HG02571 (cell line): Measurements from ENCODE around the gene LRRC32.

ENCODE experiments used
- ATAC-seq: cut with Tn5 transposase; IDR thresholded peaks from one replicate; pipeline ENCODE4 v1.9.1; 2021; ENCODE audit warnings: mild to moderate bottlenecking, moderate library complexity; ENCODE audit not compliant: unreplicated experiment

Gene LRRC32

DNA sequence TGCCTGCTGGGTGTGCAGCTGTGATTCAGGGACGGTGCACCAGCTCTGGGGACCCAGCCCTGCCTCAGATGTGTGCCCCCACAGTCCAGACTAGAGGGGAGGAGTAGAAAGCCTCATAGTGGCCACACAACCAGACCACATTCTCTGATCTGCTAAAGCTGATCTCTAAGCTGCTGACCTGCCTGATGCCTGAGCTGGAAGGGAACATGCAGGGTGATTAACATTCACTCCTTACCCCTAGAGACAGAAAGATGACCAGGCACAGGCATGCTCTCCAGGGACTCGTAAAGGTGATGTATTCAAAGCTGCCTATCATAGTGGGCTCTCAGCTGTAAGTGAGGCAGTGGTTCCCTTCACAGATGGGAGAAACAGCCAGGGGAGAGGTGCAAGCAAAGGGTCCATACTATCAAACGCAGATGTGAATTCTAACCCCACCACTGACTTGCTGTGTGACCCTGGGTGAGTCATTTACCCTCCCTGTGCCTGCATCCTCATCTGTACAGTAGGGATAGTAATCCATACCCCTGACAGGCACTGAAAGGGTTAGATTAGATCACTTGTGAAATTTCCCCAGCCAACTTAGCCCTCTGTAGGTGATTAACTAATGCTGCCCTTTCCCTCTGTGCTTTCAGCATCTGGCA, 29.0 kb upstream of the LRRC32 start:
- ATAC-seq: no peak

DNA sequence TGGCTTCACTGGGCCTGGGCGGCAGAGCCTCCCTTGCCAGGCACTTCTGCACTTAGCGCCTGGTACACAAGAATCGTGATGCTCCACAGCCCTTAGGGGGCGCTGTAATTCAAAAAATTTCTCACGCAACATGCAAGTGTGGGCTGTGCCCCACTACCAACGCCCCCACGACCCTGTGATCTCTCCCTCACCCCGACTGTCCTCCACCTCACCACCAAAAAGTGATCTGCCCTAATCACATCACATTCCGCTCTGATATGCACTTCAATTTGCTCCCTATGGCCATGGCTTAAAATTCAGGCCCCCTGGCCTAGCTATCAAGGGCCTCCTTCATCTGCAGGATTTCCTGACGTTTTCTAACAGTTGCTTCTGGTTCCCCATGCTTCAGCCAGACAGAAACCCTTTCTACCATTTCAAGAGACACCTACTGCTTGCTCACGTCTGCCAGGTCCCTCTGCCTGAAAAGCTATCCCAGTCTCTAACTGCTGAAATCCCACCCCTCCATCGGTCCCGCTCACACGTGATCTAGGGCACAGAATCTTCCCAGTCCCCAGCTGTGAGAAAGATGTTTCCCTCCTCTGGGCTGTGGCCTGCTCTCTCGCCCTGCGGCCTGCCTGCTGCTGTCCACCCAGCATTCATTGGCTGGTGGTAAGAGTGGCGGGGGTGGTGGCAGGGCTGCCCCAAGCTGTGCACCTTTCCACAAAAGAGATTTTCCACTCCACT, 27.9 kb upstream of the LRRC32 start:
- no peak for ATAC-seq

DNA sequence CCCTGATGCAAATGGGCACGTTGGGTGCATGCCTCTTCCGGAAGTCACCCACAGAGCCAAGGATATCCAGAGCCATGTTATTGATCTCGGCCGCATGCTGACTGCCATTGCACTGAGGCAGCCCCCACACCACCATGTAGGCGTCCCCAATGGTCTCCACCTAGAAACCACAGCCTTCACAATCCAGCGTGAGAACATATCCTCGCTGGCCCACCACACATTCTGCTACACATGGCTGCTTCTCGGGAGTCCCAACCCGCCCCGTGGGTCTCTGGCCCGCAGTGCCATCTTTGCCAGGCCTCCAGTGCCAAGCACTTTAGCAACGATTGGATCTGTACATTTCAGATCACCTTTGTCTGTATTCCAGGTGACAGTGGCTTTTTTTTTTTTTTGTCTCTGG, 26.2 kb upstream of the LRRC32 start:
- no peak for ATAC-seq

DNA sequence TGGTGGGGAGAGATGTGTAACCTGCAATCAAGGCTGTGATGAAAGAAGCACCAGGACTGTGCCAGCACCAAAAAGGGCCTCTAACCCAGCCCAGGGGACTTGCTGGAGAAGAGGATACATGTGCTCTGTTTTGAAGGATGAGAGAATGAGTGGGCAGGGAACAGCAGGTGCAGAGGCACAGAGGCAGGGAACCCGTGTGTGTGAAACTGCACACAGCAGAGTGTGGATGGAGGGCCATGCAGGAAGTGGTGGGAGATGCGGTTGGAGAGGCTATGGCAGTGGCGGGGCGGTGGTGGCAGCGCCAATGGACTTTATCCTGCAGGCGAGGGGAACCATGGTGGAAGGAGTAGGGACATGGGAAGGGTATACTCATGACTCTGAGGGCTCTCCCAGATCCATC, 25.2 kb upstream of the LRRC32 start:
- ATAC-seq: no peak

DNA sequence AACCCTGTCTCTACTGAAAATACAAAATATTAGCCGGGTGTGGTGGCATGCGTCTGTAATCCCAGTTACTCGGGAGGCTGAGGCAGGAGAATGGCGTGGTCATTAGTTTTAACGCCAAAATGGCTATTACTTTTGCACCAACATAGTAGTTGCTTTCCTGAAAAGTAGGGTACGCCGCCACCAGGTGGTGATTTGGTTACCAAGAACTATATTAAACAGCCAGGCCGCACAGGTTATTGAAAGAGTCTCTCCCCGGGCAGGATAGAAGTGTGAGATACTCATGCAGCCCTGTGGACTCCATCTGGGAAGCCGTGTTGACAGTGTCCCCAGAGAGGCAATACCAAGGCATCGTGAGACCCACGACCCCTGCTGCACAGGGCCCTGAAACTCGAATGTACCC, 24.6 kb upstream of the LRRC32 start:
- no peak for ATAC-seq

DNA sequence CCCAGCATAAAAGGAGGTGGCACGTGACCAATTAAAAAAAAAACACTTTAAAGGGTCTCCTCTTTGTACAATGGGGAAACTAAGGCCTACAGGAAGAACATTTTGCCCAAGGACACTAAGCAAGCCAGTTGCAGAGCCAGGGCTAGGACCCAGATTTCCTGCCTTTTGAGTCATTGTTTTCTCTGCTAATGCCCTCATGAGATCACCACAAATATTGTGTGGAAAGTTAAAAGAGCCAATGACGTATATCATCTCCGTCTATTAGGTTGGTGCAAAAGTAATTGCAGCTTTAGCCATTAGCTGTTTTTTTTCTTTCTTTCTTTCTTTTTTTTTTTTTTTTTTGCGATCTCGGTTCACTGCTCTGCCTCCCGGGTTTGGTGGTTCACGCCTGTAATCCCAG, 24.1 kb upstream of the LRRC32 start:
- no peak for ATAC-seq

DNA sequence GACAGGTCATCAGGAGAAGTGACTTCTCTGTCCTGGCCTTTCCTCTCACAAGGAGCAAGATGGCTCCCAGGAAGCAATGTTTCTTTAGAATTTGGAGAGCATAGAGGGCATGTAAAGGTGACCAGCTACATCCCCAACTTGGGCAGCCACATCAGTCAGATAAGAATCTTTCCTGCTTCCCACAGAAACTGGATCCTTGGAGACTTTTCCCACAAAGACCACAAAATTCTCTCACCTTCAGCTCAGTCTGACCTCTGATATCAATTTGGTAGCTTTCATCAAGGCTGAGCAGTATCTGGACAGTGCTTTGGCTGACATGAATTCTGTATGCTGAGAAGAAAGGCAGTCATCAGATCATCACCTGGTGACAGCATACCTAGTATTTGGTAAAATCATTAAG, 23.3 kb upstream of the LRRC32 start:
- ATAC-seq: no peak

DNA sequence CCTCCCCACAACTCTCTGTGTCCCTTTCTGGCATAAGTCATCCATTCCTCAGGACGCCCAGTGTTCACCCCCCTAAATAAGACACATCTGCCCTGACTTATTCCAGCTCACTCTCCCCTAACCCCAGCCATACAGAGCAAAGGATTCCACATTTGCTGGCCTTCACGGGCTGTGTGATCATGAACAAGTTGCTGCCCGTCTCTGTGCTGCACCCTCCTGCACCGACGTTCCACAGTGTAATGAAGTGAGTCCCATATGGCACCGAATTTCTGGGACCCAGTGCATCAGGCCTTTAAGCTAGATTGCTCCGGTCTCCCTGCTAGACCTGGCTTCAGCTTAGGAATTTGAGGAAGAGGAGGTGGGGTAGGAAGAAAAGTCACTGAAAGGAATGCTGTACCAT, 22.4 kb upstream of the LRRC32 start:
- no peak for ATAC-seq

DNA sequence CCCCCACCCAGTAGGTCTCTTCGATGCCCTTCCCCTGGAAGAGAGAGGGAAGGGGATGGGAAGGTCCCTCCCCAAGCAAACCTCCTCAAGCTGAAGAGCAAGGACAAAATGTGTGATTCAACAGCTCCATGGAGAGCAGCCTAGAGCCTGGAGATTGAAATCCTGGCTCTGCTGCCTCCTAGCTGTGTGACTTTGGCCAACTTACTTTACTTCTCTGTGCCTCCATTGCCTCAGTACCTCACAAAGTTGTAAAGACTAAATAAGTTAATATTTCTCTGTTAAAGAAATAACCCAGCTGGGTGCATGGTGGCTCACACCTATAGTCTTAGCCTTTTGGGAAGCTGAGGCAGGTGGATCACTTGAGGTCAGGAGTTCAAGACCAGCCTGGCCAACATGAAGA, 21.1 kb upstream of the LRRC32 start:
- no peak for ATAC-seq

DNA sequence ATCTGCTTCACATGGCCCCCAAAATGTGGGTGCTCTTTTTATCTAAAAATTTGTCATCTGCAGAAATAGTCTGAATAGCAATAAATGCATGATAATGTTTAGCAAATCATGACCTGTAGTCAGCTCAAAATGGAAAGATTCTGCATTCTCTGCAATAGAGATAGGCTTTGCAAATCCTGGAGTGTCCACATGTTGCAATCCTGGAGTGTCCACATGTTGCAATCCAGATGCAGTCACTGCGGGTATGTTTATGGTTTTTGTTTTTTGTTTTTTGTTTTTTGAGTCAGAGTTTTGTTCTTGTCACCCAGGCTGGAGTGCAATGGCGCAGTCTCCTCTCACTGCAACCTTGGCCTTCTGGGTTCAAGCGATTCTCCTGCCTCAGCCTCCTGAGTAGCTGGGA, 20.2 kb upstream of the LRRC32 start:
- ATAC-seq: no peak

DNA sequence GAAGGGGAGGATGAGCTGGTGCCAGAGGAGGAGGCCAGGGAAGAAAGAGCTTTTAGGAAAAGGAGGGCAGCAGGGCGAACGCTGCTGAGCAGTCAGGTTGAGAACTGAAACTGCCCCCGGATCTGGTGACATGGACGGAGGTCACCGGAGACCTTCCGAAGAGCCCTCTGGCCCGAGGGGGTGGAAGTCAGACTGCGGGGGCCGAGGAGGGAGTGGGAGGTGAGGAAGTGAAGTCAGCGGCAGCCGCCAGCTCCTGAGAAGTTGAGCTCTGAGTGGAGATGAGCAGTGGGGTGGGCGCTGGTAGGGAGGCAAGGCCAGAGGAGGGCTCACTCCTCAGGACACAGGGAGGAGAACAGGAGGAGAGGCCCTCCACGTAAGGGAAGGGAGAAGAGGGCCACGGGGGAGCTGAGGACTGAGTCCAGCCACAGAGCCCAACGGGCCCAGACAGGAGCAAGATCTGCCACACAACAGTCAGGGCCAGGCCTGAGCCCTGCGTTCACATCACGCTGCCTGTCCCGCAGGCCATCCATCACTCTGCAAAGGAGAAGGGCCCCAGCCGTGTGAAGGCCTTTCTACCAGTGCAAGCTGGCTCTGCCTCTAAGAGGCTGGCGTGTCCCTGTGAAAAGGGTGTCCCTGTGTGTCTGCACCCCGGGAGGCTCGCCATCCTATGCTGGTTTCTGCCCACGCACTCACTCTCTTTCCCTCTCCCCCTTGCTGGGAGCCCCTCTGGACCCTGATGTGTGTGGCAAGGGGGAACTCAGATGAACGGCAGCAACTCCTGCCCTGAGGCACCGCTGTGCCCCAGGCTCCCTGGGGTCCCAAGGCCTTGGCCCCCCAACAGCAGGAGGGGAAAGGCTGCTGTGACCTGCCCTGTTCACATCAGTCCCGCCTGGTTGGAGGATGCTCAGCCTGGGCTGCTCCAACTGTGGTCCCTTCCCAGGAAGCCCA, 19.0 kb upstream of the LRRC32 start:
- ATAC-seq: no peak

DNA sequence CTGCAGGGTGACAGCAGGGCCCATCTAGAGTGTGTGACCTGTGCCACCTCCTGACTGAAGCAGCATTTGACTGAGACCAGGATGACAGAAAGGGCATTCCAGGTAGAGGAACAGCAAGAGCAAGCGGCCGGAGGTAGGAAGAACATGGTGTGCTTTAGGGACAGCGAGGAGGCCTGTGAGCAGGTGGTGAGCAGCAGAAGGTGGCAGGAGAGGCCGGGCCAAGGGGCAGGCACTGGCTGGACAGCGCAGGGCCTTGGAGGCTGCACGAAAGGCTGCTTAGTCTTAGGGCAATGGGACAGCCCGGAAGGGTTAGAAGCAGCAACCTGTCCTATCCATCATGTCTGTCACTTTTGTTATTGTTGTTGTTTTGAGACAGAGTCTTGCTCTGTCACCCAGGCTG, 17.6 kb upstream of the LRRC32 start:
- ATAC-seq: no peak

DNA sequence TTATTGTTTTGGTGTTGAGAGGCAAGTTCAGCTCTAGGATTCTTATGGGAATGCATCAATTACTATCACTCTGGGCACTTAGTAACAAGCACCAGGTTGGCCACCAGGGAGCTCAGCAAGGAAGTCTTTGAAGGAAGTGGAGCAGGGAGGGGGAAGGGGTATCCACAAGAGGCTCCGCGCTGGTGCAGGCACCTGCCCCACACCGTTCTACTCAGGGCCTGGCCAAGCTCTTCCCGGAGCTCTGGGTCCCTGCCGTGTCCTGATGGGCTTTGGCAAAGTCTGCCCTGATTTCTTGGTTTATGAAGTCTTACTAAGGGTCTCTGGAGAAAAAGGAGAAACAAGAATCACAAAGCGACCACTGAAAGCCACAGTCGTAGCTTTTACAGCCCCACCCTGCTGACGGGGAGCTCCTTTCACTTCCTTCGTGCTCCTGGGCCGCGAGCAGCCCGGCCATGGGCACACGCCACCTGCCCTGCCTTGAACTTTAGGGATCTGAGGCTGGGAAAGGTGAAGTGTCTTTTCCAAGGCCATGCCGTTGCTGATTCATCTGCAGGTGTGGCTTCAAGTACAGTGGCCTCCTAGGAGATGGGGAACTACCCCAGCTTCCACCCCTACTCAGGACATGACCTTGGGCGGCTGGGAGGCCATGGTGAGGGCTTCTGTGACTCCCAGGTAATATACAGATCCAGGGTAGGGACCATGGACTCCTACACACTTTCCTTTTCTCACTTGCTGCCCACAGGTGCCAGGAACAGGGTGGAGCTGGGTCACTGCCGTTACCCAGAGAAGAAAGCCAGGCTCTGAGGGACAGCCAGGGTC, 15.9 kb upstream of the LRRC32 start:
- ATAC-seq: no peak

DNA sequence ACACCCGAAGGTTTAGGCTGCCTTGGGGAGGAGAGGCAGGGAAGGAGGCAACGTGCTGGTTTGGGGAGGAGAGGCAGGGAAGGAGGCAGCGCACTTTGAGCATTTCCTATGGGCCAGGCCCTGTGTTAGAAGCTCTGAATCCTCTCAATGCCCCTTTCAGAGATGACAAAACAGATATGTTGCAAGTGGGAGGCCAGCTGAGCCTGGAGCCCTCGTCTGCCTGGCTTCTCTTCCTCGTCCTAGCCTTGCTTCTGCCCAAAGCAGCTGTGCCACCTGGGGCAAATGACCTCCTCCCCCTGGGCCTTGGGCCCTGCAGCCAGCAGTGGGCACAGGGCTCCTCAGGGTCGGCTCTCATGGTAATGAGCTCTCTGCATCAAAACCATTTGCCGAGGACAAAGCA, 15.3 kb upstream of the LRRC32 start:
- ATAC-seq: no peak

DNA sequence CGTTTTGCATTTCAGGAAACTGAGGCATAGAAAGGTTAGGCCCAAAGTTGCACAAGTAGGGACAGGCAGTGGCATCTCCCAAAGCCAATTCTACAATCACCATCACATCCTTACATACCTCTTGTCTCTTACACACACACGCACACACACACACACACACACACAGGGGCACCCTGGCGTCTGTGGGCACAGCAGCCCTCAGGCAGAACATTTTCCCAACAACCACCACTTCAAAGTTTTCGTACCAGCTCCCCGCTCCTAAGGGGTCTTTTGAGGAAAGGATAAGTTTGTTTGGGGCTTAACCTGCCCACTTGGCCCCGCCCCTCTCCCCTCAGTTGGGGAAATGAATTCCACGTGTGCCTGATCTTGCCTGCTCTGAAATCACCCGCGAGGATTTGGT, 14.7 kb upstream of the LRRC32 start:
- no peak for ATAC-seq

DNA sequence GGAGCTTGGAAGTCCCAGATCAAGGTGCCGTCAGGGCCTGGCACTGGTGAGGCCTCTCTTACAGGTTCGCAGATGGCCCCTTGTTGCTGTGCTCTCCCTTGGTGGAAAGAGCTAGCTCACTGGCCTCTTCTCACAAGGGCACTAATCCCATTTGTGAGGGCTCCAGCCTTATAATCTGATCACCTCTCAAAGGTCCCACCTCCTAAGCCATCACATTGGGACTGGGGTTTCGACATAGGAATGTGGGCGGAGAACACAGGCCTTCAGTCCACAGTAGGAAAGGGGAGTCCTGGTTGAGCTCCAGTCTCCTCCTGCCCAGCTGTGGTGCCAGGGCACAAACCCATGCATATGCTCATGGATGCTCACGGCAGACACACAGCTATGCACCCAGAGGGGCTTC, 14.0 kb upstream of the LRRC32 start:
- no peak for ATAC-seq

DNA sequence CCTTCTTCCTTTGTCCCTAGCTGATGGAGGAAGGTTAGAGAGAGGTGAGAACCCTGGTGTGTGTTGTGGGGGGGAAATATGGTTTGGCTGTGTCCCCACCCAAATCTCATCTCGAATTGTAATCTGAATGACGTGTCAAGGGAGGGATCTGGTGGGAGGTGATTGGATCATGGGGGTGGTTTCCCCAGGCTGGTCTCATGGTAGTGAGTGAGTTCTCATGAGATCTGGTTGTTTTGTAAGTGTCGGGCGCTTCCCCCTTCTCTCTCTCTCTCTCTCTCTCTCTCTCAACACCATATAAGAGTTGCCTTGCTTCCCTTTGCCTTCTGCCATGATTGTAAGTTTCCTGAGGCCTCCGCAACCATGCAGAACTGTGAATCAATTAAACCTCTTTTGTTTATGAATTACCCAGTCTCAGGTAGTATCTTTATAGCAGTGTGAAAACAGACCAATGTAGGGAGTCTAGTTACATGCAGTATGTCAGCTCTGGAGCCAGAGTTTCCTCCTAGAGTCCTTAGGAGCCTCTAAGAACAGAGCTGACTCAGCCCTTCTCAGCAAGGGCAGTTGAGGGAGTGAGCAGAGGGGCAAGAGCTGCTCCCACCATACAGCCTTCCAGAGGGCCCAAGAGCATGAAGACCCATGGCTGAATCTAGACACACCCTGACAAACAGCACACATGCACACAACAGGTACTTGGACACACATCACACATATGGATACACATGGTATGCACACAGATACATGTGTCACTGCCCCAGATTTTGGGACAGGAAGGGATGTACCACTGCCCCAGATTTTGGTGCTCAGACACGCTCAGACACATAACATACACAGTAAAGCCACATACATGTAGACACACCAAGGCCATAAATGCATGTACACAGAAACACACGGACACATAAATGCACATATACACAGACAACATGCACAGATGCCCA, 12.9 kb upstream of the LRRC32 start:
- ATAC-seq: no peak

DNA sequence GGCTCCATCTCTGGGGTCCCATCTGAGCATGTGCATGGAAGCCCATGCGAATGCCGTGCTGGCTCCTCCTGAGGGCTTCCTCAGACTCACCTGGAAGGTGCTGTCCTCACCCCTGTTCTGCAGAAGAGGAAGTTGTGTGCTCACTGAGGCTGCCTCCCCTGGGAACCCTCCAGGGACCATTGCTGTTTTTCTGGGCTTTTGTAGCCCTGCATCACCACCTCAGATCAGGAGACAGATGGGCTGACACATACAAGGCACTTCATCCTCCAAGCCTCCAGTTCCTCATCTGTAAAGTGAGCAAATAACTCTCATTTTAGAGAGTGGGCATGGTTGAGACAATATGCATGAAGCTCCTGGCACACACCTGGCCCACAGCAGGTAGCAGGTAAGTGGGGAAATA, 12.1 kb upstream of the LRRC32 start:
- no peak for ATAC-seq

DNA sequence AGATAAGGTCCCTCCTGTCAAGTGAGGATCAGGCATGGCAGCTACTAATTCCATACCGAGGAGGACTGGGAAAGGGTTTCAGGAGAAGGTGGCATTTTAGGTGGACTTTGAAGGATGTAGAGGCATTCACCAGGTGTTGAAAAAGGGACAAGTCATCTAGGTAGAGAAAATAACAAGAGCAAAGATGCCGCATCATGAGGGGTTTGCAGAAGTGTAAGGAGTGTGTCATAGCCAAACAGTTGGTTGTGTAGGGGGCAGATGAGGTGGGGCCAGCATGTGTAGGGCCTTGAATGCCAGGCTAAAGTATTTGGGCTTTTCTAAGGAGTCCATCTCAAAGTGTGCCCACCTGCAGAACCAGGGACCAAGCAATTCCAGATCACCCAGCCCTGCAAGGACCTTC, 11.6 kb upstream of the LRRC32 start:
- no peak for ATAC-seq
